HG02852 (cell line): ENCODE measurements around the gene HEBP2.
"Not testable (repeated sequence)": the region's sequence is repeated elsewhere in the genome, so short reads cannot be mapped to it uniquely, and the experiment has no call there.

ENCODE experiments used
- ATAC-seq: cut with Tn5 transposase; IDR thresholded peaks from one replicate; pipeline ENCODE4 v1.9.1; 2021; ENCODE audit warnings: mild to moderate bottlenecking, moderate library complexity; ENCODE audit not compliant: unreplicated experiment

HEBP2 gene

GRCh38 chr6:138422861-138423260 is 18.8 kb downstream of the HEBP2 start:
- ATAC-seq = no peak

GRCh38 chr6:138424004-138424904 is 20.2 kb downstream of the HEBP2 start:
- ATAC-seq = no peak

GRCh38 chr6:138425256-138425655 is 21.2 kb downstream of the HEBP2 start:
- not testable (repeated sequence) for ATAC-seq

DNA sequence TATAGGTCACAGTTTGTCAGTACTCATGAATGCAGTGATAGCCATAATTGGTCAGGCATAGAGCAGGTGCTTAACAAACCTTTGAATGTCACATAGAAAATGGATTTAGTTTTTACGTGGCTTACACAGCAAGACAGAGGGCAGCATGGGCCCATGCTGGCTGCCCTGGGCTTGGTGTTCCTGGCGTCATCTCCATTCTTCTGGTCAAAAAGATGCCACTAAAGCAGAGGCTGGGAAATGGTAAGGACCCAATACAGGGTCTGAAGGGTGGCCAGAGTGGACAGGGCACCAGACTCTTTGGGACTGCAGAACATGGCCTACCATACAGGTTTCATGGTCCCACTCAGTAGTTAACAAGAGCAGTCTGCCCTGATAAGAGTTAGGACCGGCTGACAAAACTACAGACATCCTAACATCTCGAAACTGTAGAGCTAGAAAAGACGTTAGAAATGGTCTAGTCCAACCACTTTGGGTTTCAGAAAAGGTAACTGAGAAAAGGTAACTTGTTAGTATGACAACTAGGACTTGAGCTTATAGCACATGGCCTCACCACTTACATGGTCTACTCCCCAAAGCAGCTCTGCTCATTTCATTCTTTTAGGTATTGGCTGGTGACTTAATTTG is 22.6 kb downstream of the HEBP2 start:
- no peak for ATAC-seq

DNA sequence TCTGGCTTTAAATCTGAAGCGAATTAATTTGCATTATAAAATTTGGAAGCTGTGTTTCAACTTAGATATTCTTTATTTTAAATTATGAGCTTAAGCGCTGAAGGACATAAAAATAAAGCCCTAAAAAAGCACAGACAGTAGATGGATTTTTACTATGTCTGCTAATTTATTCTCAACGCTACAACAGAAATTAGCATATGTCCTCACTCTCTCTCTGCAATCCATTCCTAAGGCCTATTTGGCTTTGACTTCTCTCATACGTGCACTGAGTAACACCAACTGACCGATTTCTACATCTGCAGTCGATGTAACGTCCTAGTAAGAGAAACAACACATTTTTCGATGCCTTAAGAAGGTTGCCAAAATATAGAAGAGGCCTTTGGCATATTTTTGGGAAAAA is 23.7 kb downstream of the HEBP2 start:
- ATAC-seq = no peak

GRCh38 chr6:138428944-138429598 is 25.0 kb downstream of the HEBP2 start:
- no peak for ATAC-seq

- ATAC-seq = no peak
Observed at GRCh38 chr6:138429761-138430160, 25.7 kb downstream of the HEBP2 start.

DNA sequence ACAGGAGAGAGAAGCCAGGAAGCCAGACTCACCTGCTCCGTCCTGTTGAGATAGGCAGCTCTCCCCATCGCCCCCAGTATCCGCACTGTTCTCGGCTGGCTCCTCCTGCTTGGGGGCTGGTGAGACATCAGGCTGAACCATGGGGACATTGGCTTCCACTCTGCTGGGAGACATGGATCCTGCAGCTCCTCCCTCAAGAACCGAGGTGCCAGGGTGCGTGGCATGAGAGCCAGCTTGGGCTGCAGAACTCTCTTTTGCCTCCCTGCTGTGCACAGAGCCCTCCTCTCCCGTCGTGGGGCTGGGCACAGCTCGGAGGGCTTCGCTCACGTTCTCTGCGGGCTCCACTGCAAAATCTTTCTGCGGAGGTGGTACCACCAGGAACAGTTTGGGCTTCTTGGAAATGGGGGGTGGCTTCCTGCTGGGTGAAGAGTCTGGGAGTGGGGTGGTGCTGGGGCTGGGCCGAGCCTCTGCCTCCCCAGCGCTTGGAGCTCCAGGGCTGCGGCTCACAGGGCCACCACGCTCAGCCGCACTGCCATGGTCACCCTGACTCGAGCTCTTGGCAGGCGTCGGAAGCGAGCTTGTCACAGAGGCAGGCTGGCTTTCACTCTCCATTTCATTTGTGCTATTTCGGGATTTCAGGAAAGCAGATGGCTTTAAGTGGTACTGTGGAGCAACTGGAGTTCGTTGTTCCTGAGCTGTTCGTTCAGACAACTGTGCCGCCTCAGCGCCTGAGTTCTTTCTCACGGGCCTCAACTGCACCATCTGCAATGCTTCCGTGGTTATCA is 26.5 kb downstream of the HEBP2 start:
- no peak for ATAC-seq

GRCh38 chr6:138431256-138432062 is 27.4 kb downstream of the HEBP2 start:
- no peak for ATAC-seq

GRCh38 chr6:138432063-138432356 is 28.0 kb downstream of the HEBP2 start:
- ATAC-seq = no peak

DNA sequence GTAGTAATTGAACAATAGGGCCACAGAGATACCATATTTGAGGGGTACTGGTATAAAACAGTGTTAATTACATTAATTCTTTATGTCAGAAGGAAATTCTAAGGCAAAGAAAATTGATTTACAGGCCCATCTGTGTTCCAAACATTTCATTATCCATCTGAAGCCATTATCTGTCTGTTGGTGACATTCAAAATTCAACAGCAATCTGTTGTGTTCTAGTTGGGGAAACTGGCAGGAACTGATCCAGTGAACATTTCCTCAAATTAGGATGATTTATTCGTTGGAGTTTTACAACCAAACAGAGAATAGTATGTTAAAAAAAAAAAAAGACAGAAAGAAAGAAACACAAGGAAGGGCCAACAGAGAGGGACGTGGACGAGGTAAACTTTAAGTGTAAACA is 30.1 kb downstream of the HEBP2 start:
- ATAC-seq = no peak

GRCh38 chr6:138434925-138435324 is 30.9 kb downstream of the HEBP2 start:
- ATAC-seq = no peak

- ATAC-seq = no peak
Observed at GRCh38 chr6:138439546-138439945, 35.5 kb downstream of the HEBP2 start.

DNA sequence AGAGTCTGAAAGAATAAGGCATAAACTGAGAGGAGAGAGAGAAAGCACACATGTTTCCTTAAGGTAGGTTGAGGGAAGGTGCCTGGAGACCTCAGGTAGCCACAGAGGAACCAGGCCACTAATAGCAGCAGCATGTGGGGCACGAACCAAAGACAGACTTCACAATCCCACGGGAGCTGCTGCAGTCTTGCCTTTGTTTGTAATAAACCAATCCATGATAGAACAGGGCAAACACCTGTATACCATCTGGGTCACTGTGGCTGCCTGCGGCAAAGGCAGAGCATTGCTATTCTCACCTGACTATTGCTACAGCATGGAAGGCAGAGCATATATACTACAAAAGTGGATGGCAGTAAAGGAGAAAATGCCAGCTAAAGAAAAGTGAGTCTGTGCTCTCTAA is 36.3 kb downstream of the HEBP2 start:
- ATAC-seq = no peak

- no peak for ATAC-seq
Observed at GRCh38 chr6:138440758-138441357, 36.8 kb downstream of the HEBP2 start.

- ATAC-seq = no peak
Observed at GRCh38 chr6:138441965-138442364, 37.9 kb downstream of the HEBP2 start.

- ATAC-seq = no peak
Observed at GRCh38 chr6:138442663-138443062, 38.6 kb downstream of the HEBP2 start.

DNA sequence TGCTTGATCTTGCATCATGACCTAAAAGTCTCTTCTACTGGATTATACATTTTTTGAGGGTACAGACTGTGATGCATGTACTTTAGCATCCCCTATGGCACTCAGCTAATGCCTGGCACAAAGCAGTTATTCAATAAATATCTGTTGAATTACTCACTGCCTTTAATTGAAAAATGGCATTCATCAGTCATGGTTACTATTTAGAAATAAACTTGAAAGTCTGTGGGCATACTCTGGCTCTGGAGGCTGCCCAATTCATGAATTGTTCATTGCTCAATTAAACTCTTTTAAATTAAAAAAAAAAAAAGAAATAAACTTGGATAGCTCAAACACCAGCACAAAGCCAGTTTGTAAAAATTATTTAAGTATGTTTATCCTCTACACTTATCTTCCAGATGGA is 40.0 kb downstream of the HEBP2 start:
- ATAC-seq = no peak

GRCh38 chr6:138446821-138447220 is 42.8 kb downstream of the HEBP2 start:
- no peak for ATAC-seq

DNA sequence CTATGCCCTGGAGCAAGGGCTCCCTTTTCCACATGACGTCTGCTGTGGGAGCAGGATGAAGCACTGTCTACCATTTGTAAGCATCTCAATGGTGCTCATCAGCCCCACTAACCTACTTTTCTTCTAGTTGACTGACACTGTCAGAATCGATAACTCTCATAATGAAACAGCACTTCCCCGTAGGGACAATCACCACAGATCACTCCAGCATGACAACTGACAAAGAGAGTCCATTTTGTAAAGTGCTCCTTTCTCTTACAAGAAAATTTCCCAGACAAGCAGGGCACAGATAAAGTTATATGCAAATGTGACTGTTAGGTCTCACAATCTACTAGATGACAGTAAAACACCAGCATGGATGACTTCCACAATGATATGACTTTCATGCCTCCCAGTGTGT is 46.4 kb downstream of the HEBP2 start:
- peak; percentile 71 for ATAC-seq
